ENCODE results near the gene TSPAN12.

The TSPAN12 gene

DNA sequence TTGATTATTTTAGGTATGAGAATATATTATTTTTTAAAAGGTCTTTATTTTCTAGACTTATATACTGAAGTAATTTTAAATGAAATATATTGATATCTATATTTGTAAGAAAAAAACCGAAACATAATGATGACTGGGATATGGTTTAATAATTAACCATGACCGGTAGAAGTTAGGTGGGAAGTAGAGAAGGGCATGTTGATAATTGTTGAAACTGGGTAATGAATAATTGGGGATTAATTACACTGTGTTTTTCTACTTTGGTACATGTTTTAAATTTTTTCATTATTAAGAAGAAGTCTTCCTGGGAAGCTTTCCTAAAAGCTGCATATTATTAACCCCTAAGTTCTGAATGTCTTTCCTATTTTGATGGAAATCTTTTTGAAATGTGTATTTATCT, 16.3 kb downstream of the TSPAN12 start:
- no peak for DNase-seq

DNA sequence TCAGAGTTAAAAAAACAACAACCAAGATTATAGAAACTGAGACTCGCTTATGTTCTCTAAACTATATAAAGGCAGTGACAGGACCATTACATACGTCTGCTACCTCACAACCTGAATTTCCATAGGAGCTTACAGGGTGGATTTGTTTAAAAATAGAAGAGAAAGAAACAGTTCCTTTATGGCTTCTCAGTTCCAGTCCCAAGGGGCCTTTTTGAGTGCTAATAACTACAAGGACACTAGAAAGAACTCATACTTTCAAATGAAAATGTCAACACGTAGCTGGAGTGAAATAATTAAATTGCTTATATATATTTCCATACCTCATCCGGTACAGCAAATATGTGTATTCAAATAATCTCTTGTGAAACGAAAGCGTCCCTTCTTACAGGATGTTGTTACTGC, 19.7 kb downstream of the TSPAN12 start:
- no peak for DNase-seq

DNA sequence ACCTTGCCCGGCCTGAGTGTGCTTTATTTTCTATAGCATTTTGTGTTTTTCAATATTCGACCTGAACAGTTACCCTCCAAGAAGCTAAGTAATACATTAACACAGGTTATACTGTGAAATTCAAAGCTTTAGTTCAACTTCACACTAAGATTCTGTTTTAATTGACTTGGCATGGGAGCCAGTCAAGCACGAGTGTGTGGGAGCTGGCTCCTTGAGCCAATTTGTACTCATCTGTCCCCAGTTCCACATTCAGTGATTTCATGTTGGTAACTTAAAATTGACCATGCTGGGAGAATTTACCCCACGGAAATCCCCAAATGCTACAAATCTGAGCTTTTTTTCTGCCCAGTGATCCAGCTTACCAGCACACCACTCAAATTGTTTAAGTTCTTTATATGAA, 20.3 kb downstream of the TSPAN12 start:
- DNase-seq: no peak

DNA sequence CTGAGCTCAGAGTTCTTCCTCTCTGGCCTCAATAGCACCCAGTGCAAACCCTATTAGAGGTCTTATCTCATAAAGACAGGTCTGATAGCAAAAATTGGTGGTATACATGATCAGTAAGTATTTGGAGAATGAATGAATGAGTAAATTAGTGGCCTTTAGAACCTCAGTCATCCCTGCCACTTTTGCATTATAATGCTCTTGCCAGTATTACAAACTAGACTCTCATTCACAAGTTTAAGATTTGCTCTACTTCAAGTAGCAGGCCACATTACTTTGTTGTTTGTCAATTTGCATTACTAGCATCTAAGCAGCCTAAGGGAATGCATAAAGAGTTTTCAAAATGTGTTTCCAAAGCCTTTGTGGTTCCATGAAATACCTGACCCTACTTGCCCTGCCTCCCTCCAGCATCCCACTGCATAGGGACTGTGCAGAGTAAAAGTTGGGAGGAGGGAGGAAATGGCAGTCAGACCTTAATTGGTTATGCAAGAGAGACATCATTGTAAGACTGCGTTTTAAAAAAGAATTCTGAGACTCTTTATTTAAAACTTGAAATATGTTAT, 21.3 kb downstream of the TSPAN12 start:
- DNase-seq: no peak

DNA sequence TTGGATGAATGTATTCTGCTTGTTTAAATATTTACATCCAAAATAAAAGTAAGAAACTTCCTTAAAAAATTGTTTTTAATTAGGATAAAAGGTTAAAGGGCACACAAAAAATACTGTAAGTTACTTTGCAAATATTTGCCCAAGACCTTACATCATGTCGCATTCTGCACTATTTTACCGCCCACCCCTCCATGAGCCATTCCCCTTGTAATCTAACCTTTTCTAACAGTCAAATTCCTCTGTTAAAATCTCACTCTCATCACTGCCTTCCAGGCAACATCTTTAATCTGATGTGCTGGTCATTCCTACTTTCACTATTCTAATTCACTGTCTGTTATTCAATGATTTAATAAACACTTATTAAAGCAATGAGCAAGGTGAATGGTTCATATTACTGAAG, 23.2 kb downstream of the TSPAN12 start:
- no peak for DNase-seq

DNA sequence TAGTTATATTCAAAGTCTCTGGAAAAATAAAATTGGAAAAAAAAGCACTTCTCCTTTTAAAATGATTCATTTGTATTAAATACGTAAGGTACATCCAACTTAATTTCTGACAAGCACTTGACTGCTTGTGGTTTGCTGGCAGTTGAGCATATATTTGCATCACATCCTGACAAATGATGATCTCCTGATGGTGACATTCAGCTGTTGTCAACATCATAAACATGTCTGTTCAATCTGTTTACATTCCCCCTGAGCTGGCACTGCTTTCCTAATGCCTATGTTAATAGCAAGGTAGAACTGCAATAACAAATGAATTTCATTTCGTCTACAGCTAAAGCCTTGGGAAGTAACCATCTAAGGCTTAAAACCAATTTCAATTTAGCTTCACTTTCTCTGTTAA, 24.4 kb downstream of the TSPAN12 start:
- peak; percentile 58 for DNase-seq

DNA sequence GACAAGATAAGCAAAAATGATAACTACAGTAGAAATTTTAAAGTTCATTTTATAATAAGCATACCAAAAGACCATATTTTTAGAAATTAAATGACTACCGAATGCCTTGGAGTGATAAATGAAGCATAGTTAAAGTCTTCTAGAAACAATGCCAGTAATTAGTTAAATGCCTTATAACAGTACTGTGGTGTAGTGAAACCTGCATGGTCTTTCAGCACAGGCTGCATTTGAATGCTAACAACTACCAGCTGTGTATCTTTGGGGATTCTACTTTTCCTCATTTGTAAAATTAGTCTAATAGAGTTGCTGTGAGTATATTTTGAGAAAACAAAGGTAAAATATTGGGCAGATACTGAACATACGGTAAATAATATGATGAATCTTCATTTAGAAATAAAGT, 25.1 kb downstream of the TSPAN12 start:
- DNase-seq: no peak

DNA sequence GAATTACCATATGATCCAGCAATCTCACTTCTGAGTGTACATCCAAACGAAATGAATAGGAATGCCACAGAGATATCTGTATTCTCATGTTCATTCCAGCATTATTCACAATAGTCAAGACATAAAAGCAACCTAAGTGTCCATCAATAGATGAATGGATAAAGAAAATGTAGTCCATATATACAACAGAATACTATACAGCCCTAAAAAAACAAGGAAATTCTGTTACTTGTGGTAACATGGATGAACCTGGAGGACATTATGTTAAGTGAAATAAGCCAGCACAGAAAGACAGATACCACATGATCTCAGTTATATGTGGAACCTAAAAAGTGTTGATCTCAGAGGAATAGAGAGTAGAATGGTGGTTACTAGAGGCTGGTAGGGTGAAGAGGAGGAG, 26.7 kb downstream of the TSPAN12 start:
- no peak for DNase-seq

DNA sequence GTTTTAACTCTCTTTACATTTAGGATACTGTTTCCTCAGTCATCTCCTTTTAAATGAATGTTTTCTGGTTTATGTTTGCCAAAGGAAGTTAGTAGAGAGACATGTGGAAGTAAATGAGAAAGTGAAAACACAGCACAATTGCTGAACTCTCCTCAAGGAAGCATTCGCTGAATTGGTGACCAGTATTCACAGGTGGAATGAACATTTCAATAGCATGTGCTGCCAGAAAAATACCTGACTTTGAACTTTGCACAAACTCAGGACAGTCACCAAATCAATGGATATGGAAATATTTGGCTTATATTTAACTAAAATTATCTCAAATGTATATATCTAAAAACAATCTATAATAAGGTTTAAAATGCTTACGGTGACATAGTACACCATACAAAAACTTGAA, 28.5 kb downstream of the TSPAN12 start:
- DNase-seq: no peak

DNA sequence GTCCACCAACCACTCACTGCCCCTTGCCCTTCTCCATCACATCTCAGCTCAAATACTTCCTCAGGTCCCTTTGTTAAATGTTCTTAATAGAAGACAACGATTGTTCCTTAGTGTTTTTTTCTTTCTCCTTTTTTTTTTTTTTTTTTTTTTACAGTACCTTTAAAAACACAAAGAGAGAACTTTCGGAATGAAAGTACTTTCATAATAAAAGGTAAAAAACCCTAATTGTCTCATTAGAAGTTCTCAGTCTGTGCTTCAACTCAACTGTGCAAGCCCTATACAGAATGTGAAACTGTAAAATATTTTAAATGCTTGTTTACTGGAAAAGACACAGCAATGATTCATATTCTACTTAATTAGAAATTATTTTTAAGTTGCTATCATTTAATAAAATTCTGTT, 29.4 kb downstream of the TSPAN12 start:
- no peak for DNase-seq

DNA sequence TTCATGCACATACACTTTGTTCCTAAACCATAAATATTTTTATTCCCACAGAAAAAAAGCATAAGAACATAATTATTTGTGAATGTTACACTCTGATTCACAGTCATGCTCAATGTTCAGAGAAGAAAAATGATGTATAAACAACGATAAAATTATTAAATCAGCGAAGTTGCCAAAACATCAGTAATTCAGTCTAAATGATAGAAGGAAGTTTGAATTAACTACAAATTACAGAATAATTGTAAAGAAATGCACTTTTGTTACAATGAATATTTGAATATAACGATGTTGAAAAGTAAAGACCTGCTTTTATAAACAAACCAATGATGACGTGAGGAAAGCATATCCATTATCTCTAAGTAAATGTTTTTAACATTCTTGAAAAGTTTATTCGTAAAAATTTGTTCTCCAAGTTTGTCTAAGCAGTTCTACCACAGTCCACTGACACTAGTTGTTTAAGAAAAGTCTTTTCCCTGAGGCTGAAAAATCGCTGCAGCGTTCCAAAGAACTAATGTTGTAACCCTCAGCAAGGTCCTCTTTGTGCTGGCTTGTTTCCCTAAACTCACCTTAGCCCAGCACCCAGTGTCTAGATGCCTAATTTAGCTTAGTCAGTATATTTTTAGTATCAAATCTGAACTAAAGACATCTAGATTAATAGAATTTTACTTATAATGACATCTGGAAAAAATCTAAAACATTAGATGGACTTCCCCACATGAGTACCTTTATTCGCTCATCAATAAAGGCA, 30.4 kb downstream of the TSPAN12 start:
- DNase-seq: no peak

DNA sequence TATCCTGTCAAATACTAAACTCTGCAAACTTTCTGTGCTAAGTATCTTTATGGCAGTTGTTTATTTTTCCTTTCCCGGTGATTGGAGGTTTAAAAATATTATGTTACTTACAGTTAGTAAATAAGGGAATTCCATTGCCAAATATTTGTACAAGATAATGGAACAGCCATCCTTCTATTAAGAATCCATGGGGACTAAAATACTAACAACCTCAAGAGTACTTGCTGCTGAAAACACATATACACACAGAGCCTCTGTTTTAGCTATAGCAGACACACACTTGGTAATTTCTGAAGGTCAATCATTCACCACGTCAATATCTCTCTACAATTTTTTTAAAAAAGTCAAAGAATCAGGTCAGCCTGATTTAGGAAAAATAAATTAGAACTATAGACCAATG, 32.4 kb downstream of the TSPAN12 start:
- DNase-seq: no peak

DNA sequence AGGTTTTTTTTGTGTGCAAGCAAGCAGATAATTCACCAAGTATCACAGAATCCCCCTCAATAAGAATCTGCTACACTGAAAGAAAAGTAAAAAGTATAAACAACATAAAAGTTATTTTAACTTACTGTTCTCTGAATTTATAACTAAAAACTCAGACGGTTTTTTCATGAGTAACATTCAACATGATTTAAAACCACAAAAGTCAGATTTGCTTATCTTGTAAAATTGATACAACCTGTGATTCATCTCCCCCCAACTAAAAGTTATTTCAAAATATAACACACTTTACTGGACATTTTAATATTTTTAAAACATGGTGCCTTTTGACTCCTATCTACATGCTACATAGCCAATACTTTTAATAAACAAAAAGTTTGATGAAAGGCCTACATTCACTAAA, 32.8 kb downstream of the TSPAN12 start:
- DNase-seq: no peak

DNA sequence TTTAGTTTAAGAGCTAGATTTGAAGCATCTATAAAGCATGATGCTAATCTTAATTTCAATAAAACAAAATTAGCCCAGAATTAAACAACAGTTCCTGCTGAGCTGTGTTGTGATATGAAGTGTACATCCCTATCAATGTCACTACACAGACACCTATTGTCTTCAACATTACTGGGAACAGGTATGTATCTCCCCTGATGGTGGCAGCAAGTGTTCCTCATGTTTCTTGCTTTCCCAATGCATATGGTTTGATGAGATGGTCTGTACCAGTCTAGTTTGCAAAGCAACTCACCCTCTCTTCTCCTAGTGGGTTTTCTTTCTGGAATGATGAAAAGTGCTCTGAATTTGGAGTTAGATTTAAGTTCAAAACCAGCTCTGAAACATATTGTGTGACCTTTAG, 38.1 kb downstream of the TSPAN12 start:
- no peak for DNase-seq

DNA sequence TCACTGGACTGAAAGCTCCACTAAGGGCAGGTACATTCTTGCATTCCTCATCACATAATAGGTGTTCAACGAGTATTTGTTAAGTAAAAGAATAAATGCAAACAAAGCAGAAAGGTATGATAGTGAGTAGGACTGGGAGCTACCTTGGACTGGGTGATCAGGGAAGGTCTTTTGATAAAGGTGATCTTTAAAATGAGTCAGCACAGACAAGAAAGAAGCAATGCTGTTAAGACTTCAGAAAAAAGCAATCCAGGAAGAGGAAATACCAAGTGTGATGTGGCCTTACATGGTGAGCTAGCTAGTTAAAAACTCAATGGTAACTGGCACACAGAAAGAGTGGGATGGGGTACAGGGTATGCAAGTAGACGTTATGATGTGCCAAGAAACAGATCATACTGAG, 40.1 kb downstream of the TSPAN12 start:
- DNase-seq: no peak

DNA sequence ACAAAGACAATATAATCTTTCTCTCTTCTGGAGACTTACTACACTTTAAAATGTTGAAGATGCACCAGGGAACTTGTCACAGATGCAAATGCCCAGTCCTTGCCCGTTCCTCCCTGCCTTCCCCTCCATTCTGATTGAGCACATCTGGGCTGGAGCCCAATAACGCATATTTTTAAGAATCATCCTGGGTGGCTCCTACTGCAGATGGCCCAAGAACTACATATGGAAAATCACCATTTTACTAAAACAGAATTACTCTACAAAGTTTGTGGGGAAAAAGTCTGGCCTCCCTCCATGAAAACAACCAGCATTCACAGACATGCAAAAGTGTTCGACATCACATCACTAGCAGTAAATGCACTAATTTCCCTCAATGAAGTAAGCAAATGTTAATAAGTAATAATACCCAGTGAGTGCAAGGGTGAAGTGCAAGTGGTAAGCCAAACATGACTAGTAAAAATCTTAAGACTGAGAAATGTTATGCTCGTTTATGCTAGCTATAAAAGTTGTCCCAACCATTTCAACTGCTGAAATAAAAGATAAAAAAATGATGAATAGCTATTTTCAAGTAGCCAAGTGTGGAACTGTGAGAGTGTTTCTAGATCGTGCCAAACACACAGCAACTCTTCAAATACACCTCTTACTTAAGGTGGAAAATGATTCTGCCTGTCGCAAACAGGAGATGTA, 43.5 kb downstream of the TSPAN12 start:
- no peak for DNase-seq

DNA sequence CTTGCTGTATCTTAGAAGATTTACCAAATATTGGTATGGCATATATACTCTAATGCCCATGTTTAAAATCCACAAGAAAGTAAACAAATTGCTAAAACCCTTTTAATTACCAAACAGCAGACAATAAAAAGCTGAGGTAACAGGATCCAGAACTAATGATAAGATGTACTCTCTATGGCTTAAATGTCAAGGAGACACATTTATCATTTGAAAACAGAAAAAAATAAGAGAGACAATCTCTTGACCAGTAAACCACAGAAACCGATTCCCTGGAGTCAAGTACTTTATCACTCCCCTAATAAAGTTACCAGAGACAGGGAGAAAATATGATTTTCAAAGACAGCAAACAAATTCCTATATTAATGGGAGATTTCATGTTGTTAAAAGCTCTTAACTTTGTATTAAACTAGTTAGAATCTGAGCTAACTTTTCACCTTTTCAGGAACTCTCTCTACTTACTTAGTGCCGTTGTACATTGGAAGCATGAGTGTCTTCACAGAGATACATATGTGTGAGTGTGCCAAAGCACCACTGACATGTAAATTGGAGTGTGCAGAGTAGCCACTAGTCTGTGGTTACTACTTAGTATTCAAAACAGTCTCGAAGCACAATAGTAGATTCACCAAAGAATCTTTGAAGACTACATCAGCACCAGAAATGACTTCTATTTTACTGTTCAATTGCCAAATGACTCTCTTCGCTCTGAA, 44.2 kb downstream of the TSPAN12 start:
- DNase-seq: no peak

DNA sequence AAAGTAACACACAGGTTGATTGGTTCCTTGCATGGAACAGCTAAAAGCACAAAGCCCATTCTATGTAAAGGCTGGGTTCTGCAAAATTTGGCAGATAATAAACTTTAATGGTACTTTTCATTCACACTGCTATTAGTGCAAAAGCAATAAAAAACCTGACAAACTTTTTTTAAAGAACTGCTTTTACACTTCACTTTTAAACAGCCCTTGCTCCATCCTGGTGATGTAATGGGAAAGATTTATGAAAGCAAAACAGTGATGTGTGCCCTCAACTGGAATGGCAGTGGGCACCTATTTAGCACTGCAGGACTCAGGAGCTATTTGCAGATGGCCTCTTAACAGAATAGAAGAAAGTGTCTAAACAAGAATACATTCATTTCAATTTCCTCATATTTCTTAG, 44.9 kb downstream of the TSPAN12 start:
- no peak for DNase-seq

DNA sequence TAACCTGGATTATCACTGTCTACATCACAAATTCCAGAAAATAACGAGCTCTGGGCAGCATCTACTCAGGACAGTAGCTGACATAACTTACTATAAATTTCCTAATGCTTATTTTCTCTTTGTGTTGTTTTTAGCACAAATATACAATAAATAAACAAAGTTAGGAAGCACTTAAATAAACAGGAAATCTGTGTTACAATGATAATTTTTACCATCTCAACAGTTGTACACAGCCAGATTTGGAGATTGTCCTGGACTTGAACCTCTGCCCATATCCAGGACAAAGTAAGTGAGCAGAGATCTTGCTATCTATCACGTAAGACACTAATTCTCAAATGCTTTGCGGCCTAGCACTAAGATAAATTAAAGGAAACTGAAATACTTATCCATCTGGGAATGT, 48.7 kb downstream of the TSPAN12 start:
- no peak for DNase-seq

DNA sequence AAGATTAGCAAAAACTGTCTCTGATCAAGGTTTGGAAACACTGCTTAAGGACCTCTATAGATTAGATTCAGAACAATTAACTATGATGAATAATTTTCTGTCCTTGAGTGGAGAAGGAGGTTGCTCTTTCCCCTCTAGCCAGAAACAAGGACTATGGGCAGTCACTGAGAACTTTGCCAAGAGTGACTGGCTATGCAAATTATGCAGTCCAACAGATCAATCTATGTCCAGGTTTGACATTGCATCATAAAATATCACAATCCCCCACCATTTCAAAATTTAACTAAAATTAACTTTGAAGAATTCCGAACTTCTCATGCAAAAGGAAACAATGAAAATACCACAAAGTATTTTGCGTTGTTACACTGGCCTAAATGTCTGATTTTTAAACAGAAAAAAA, 50.6 kb downstream of the TSPAN12 start:
- no peak for DNase-seq

DNA sequence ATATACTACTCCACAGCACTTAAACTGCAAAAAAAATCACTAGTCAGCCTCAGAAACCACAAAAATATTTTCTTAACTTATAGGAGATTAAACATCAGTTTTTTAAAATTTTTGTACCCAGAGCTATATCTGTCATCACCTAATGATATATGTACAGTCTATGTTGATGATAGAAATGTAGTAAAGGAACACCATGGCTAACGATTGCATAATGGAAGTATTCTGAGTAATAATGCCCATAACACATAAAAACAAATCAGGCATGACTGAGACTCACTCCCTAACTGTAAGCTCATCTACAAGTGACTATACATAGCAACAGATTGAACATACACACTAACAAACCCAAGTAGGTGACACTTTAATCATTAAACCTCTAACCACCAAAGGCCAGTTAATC, 51.3 kb downstream of the TSPAN12 start:
- DNase-seq: no peak

DNA sequence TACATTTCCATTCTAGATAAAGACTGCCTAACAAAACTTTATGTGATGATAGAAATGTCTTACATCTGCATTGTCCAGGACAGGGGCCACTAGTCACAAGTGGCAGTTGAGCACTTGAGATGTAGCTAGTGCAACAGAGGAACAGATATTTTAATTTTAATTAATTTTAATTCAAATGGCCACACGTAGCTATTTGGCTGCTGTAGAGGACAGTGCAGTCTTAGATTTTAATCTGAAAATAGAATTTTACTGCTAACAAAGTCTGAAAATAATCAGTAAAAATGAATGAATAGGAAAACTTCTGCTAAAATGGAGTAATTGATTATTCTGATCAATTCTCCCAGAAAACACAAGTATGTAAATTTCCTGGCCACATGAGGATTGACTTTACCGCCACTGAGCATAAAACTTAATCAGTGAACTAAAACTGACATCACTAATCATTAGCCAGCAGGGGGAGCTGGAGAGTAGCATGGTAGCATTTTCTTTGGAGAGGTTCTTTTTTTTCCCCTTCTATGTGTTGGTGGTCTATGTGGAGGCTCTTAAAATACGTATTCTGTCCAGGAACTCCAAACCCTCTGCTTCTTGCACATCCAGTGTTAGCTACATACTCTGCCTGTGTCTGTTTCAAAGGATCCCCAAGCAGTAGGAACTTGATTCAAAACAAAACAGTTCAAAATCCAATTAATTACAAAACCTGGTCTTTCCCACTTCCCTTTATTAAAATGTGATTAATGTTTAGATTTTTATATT, 52.1 kb downstream of the TSPAN12 start:
- DNase-seq: peak; percentile 66

DNA sequence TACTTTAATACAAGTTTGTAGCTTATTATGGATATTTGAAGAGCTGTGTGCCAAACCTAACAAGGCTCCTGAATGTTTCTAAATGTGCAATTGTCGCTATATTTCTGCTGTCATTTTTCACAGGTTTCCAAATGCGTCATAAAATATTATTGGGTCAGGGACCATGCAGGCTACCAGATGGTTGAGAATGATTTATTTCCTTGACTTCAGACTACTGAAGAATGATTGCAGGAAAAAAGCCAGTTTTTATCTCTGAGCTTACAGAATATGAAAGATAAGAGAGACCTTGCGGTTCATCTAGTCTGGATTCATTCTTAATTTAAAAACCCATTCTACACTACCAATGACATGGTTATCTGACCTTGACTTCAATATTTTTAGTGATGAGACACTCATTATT, 55.2 kb downstream of the TSPAN12 start:
- no peak for DNase-seq

Data from NCI-H345 (cell line).